Gastroesophageal sphincter (tissue), 3 donors: ENCODE data around the gene ISG20L2.
A peak's percentile ranks its signal among the peaks of the same experiment; 100 is the strongest.

Experiments used
- POLR2AphosphoS5 ChIP-seq: sonication (generic); formaldehyde crosslinking; IDR thresholded peaks from one replicate; pipeline ENCODE4 v1.6.1; 2017; ENCODE audit warnings: antibody characterized with exemption
- TF ChIP-seq, protein P1 (sequence below), 4 experiments: fragments of 200-600 bp in 2 of 4; fragments of 450-650 bp in 2 of 4; sonication (generic) in 1 of 4; IDR thresholded peaks; one replicate each; pipeline ENCODE4 v1.5.1; 2017 to 2019; ENCODE audit warnings: antibody characterized with exemption in 4 of 4, mild to moderate bottlenecking in 2 of 4, moderate library complexity in 2 of 4

GRCh38 chr1:156728599-156729462 is at the start of gene ISG20L2:
- TF ChIP-seq, protein P1, sequence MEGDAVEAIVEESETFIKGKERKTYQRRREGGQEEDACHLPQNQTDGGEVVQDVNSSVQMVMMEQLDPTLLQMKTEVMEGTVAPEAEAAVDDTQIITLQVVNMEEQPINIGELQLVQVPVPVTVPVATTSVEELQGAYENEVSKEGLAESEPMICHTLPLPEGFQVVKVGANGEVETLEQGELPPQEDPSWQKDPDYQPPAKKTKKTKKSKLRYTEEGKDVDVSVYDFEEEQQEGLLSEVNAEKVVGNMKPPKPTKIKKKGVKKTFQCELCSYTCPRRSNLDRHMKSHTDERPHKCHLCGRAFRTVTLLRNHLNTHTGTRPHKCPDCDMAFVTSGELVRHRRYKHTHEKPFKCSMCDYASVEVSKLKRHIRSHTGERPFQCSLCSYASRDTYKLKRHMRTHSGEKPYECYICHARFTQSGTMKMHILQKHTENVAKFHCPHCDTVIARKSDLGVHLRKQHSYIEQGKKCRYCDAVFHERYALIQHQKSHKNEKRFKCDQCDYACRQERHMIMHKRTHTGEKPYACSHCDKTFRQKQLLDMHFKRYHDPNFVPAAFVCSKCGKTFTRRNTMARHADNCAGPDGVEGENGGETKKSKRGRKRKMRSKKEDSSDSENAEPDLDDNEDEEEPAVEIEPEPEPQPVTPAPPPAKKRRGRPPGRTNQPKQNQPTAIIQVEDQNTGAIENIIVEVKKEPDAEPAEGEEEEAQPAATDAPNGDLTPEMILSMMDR (IDR thresholded peaks at IDR 0.05) = no peak
- TF ChIP-seq POLR2AphosphoS5 = peak; percentile 76
